PFSK-1 (cell line): ENCODE results near the gene HNRNPH3.

ENCODE experiments used
- FOXP2 ChIP-seq: optimal IDR thresholded peaks from 2 replicates; pipeline ENCODE3; 2011; ENCODE audit warnings: borderline replicate concordance, control low read depth, inconsistent platforms; ENCODE audit not compliant: insufficient read depth; ENCODE audit errors: extremely low read length, extremely low read depth
- POLR2AphosphoS5 ChIP-seq: IDR thresholded peaks from 2 replicates; pipeline ENCODE4 v1.6.1; 2012; ENCODE audit warnings: low read depth, mild to moderate bottlenecking, control low read depth, low read length, moderate library complexity
- SIN3A ChIP-seq: IDR thresholded peaks from 2 replicates; pipeline ENCODE4 v1.6.1; 2012; ENCODE audit warnings: mild to moderate bottlenecking, low read length, moderate library complexity, borderline replicate concordance; ENCODE audit not compliant: insufficient read depth
- TAF1 ChIP-seq: IDR thresholded peaks from 2 replicates; pipeline ENCODE4 v1.6.1; 2012; ENCODE audit warnings: low read length, control low read depth, borderline replicate concordance; ENCODE audit not compliant: insufficient read depth
- TF ChIP-seq, protein P1 (sequence below), 2 experiments: IDR thresholded peaks; 2 replicates each; pipeline versions ENCODE4 v1.6.1 to v1.8.0; 2011 to 2012; ENCODE audit warnings: low read depth in 2 of 2, low read length in 2 of 2, control low read depth in 1 of 2, inconsistent platforms in 1 of 2, mild to moderate bottlenecking in 1 of 2, moderate library complexity in 1 of 2; ENCODE audit not compliant: insufficient read depth in 1 of 2

DNA sequence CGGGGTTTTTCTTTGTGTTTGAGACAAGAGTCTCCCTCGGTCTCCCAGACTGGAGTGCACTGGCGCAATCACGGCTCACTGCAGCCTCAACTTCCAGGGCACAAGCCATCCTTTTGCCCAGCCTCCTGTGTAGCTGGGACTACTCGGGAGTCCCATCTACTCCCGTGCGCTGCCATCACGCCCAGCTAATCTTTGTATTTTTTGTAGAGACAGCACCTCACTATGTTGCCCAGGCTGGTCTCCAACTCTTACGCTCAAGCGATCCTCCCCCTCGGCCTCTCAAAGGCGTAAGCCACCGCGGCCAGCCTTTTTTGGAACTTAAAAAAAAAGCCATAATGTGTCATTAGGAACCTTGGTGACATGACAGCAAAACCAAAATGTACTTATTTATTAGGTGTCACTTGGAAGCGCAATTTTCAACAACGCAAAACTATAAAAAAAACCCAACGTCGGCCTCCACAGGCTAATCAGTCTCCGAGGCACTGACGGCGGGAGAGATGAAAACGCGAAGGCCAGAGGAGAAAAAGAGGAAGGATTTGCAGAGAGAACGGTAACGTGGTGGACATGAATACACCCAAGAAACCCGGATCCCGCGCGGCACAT is 911 bp upstream of the HNRNPH3 start:
- TF ChIP-seq POLR2AphosphoS5 (no peak), SIN3A (no peak), TAF1 (no peak), FOXP2 (no peak)
- TF ChIP-seq, protein P1, sequence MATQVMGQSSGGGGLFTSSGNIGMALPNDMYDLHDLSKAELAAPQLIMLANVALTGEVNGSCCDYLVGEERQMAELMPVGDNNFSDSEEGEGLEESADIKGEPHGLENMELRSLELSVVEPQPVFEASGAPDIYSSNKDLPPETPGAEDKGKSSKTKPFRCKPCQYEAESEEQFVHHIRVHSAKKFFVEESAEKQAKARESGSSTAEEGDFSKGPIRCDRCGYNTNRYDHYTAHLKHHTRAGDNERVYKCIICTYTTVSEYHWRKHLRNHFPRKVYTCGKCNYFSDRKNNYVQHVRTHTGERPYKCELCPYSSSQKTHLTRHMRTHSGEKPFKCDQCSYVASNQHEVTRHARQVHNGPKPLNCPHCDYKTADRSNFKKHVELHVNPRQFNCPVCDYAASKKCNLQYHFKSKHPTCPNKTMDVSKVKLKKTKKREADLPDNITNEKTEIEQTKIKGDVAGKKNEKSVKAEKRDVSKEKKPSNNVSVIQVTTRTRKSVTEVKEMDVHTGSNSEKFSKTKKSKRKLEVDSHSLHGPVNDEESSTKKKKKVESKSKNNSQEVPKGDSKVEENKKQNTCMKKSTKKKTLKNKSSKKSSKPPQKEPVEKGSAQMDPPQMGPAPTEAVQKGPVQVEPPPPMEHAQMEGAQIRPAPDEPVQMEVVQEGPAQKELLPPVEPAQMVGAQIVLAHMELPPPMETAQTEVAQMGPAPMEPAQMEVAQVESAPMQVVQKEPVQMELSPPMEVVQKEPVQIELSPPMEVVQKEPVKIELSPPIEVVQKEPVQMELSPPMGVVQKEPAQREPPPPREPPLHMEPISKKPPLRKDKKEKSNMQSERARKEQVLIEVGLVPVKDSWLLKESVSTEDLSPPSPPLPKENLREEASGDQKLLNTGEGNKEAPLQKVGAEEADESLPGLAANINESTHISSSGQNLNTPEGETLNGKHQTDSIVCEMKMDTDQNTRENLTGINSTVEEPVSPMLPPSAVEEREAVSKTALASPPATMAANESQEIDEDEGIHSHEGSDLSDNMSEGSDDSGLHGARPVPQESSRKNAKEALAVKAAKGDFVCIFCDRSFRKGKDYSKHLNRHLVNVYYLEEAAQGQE (IDR thresholded peaks at IDR 0.05; ENCODE audit: insufficient read depth in 1 of 2, low read depth in 2 of 2, low read length in 2 of 2): no peak
